Gastroesophageal sphincter (tissue), 3 donors: ENCODE data around the gene PAH.

Source experiments
- CTCF ChIP-seq, 4 experiments: fragments of 200-600 bp in 2 of 4; fragments of 450-650 bp in 2 of 4; sonication (generic) in 1 of 4; IDR thresholded peaks; one replicate each; pipeline ENCODE4 v1.5.1; 2017 to 2019; ENCODE audit warnings: antibody characterized with exemption in 4 of 4, mild to moderate bottlenecking in 2 of 4, moderate library complexity in 2 of 4
- EP300 ChIP-seq: sonication (generic); formaldehyde crosslinking; IDR thresholded peaks from one replicate; pipeline ENCODE4 v1.6.1; 2017; ENCODE audit warnings: antibody characterized with exemption, mild to moderate bottlenecking
- POLR2A ChIP-seq, 2 donors: fragments of 450-650 bp; IDR thresholded peaks; one replicate each; pipeline ENCODE4 v1.6.1; 2017; ENCODE audit warnings: antibody characterized with exemption in 2 of 2, mild to moderate bottlenecking in 2 of 2, moderate library complexity in 1 of 2
- POLR2AphosphoS5 ChIP-seq: sonication (generic); formaldehyde crosslinking; IDR thresholded peaks from one replicate; pipeline ENCODE4 v1.6.1; 2017; ENCODE audit warnings: antibody characterized with exemption

DNA sequence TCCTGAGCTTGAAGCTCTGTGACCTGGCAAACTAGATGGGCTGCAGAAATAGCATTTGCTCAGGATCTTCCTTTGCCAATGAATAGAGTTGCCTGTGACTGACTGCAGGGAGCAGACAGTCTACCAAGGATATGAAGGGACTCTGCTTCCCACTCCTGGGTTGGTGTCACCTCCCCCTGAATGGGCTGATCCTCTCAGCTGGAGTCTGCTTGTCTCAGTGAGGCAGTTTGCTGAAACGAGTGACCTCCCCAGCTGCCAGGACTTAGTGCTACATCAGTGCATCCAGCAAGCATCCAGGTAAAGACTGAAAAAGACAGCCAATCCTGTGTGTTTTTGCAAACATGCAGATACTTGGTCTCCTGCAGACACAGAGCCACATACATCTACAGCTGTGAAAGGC lies 28.5 kb downstream of the PAH start:
- TF ChIP-seq CTCF (IDR thresholded peaks at IDR 0.05) (no peak), POLR2AphosphoS5 (no peak), EP300 (no peak), POLR2A (IDR thresholded peaks at IDR 0.05) (no peak)
